Brain microvascular endothelial cell (primary cell): ENCODE data around the gene PEF1.

Experiments
- DNase-seq: peaks from one replicate; pipeline ENCODE4 v3.0.0-alpha.2; 2020
- H3K27ac ChIP-seq: fragments of 250-450 bp; sonication (Bioruptor Pico); 2 replicates; pipeline ENCODE4 v1.5.1; 2020; ENCODE audit warnings: mild to moderate bottlenecking, moderate library complexity
- H3K27me3 ChIP-seq: fragments of 250-450 bp; sonication (Bioruptor Pico); replicated peaks from 2 replicates; pipeline ENCODE4 v1.5.1; 2020; ENCODE audit warnings: mild to moderate bottlenecking
- H3K36me3 ChIP-seq: fragments of 250-450 bp; sonication (Bioruptor Pico); replicated peaks from 2 replicates; pipeline ENCODE4 v1.5.1; 2020; ENCODE audit warnings: mild to moderate bottlenecking
- H3K4me3 ChIP-seq: 2 replicates; pipeline ENCODE4 v1.5.1; 2011; ENCODE audit warnings: low read depth, mild to moderate bottlenecking, control low read depth, low read length, moderate library complexity
- in situ Hi-C: cut with HindIII; loops from 2 replicates; pipeline ENCODE4 v1.10.0; 2017; ENCODE audit warnings: low sequenced_read_pairs, low pct_ligation_motif_present
- TF ChIP-seq, protein P1 (sequence below): IDR thresholded peaks from 2 replicates; pipeline ENCODE4 v1.5.1; 2011; ENCODE audit warnings: low read depth, mild to moderate bottlenecking, moderate library complexity, low read length, control low read depth, inconsistent platforms; ENCODE audit errors: missing control alignments

PEF1 gene

GRCh38 chr1:31602081-31602480 lies 42.6 kb downstream of the PEF1 start:
- no peaks in the 10 kb centered on the region for H3K36me3 ChIP-seq
- TF ChIP-seq, protein P1, sequence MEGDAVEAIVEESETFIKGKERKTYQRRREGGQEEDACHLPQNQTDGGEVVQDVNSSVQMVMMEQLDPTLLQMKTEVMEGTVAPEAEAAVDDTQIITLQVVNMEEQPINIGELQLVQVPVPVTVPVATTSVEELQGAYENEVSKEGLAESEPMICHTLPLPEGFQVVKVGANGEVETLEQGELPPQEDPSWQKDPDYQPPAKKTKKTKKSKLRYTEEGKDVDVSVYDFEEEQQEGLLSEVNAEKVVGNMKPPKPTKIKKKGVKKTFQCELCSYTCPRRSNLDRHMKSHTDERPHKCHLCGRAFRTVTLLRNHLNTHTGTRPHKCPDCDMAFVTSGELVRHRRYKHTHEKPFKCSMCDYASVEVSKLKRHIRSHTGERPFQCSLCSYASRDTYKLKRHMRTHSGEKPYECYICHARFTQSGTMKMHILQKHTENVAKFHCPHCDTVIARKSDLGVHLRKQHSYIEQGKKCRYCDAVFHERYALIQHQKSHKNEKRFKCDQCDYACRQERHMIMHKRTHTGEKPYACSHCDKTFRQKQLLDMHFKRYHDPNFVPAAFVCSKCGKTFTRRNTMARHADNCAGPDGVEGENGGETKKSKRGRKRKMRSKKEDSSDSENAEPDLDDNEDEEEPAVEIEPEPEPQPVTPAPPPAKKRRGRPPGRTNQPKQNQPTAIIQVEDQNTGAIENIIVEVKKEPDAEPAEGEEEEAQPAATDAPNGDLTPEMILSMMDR: no peak
- DNase-seq: no peak
- no peak overlapping the region for H3K27ac ChIP-seq
- no peaks in the 10 kb centered on the region for H3K27me3 ChIP-seq
- no peak overlapping the region for H3K4me3 ChIP-seq
- in situ Hi-C loops: no loop called here

- Histone ChIP-seq H3K27ac (no peak overlapping the region), H3K27me3 (no peaks in the 10 kb centered on the region), H3K36me3 (no peaks in the 10 kb centered on the region), H3K4me3 (no peak overlapping the region)
- DNase-seq: no peak
- TF ChIP-seq, protein P1: no peak
- in situ Hi-C loops: no loop called here
Observed at GRCh38 chr1:31600641-31601040, 44.0 kb downstream of the PEF1 start.

- DNase-seq: no peak
- Histone ChIP-seq H3K4me3 (no peak overlapping the region), H3K27me3 (no peaks in the 10 kb centered on the region), H3K27ac (no peak overlapping the region), H3K36me3 (no peaks in the 10 kb centered on the region)
- TF ChIP-seq, protein P1: no peak
- in situ Hi-C loops: no loop called here
Observed at GRCh38 chr1:31598980-31599379, 45.7 kb downstream of the PEF1 start.

GRCh38 chr1:31596737-31597097 lies 48.0 kb downstream of the PEF1 start:
- H3K4me3 ChIP-seq: no peak overlapping the region
- in situ Hi-C loops: no loop called here
- no peaks in the 10 kb centered on the region for H3K36me3 ChIP-seq
- DNase-seq: no peak
- TF ChIP-seq, protein P1: no peak
- H3K27ac ChIP-seq: no peak overlapping the region
- no peaks in the 10 kb centered on the region for H3K27me3 ChIP-seq

- Histone ChIP-seq H3K36me3 (no peaks in the 10 kb centered on the region), H3K4me3 (no peak overlapping the region), H3K27me3 (no peaks in the 10 kb centered on the region), H3K27ac (no peak overlapping the region)
- TF ChIP-seq, protein P1: no peak
- in situ Hi-C loops: no loop called here
- DNase-seq: no peak
Observed at GRCh38 chr1:31595836-31596736, 48.6 kb downstream of the PEF1 start.
